ENCODE data around the gene POLR2C. TPM values are rescaled to one million over a fixed set of nuclear protein-coding genes. Genes with fewer than 3 reads are reported as not detected.
A peak's percentile ranks its signal among the peaks of the same experiment; 100 is the strongest.
"Not testable (repeated sequence)": the region's sequence is repeated elsewhere in the genome, so short reads cannot be mapped to it uniquely, and the experiment has no call there.

POLR2C gene
- 59.3 TPM for polyA plus RNA-seq (2013, experiment 1 of 2; ENCODE audit: insufficient read length)
- 54.5 TPM for polyA plus RNA-seq (2013, experiment 2 of 2; ENCODE audit: insufficient read length)

DNA sequence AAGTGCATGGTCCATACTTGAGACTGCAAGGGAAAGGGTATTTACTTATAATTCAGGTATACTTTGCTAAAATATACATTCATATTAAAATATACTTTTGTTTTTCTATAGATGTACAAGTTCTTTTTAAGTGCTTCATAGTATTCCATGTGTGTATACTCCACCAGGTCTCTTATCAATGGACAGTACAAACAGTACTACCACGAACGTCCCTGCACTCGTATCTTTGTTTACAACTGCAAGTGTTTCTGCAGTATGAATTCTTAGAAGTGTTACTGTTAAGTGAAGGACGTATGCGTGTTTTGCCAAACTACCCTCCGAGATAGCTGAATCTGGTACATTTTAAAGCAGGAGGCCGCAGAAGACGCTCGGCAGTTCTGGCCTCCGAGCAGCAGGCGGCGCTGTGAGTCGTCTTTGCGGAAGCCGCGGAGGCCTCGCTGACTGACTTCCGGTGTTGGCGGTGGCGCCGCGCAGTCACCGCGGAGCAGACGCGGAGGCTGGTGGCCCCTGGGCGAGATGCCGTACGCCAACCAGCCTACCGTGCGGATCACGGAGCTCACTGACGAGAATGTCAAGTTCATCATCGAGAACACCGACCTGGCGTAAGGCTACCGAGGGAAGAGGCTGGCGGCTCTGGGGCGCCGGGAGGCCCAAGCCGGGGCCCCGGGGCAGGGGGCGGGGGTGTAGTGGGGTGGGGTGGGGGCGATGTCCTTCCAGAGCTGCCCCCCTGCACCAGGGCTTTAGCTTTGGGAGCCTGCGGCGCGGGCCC, at the start of gene POLR2C:
Gene POLR2C, plus strand, starts transcription at position 471 of the 769 bp plus-strand sequence. Its CDS starts 46 bp downstream, at position 517.
- peak; percentile 85 for DNase-seq

DNA sequence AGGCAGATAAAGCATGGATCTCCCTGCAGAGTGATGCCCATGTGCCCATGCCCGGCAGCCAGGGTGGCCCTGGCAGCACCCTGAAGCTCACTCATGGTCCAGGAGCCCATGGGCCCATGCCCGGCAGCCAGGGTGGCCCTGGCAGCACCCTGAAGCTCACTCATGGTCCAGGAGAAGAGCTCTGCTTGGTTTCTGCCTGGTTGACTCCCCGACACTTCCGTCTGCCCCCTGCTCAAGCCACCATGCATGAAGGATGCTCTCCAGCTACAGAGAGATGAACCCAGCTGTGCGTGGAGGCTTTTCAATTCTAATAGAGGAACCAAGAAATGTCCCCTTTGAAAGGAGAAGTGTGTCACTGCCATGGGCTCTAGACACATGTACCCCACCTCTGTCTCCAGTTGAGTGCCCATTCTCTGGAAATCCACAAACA, 49.2 kb upstream of the POLR2C start:
- DNase-seq, result no peak

- DNase-seq, result no peak
These were observed 48.7 kb upstream of the POLR2C start for GRCh38 chr16:57413733-57414132.

- no peak for DNase-seq
These were observed 46.4 kb upstream of the POLR2C start for GRCh38 chr16:57416084-57416483.

DNA sequence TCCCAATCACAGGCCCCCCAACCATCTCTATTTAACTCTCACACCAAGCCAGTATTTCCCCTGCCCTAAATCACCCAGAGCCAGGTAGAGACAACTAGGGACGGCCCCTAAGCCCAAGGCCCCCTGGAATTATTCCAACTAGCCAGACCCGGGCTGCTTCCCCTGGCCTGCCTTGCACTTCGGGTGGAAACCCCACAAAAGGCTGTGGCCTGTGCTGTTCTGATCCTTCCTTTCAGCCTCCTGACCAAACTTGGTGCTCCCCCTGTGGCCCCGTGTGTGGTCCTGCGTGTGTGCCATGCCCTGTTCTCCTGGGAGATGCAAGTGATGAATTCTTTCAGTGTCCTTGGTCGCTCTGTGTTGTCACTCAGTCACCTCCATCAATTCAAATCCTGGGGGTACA, 43.0 kb upstream of the POLR2C start:
- no peak for DNase-seq

GRCh38 chr16:57422026-57422944, 40.2 kb upstream of the POLR2C start:
- peak; percentile 80 for DNase-seq

- no peak for DNase-seq
These were observed 39.3 kb upstream of the POLR2C start for GRCh38 chr16:57423152-57423551.

DNA sequence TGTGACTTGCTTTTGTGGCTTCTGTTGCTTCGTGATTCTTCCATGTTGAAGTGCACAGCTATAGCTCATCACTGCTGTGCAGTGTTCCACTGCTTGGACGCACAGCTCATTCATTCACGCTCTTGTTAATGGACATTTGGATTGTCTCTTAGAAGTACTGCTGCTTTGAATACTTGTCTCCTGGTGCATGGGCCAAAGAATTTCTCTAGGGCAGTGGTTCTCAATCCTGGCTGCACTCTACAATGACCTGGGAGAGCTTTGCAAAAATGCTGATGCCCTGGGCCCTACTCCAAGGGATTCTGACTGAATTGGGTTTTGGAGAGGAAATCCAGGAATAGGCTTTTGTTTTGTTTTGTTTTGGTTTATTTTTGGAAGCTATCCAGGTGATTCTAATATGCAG, 37.9 kb upstream of the POLR2C start:
- no peak for DNase-seq

DNA sequence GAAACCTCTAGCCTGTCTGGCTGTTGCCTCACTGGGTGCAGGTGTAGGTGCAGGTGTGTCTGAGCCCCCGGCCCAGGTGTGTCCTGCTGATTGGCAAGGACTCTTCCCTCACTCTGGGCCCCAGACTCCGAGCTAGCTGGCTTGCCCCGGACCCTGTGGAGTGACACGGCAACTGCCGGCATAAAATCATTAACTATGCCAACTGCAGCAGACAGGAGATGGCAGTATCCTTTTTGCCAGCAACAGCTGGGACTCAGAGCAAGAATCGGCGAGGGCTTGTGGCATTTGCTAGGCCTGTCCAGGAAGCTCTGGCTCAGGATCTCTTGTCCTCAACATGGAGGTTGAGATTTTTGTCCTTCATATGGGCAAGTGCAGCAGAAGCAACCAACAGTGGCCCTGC, 36.1 kb upstream of the POLR2C start:
- DNase-seq, result no peak

DNA sequence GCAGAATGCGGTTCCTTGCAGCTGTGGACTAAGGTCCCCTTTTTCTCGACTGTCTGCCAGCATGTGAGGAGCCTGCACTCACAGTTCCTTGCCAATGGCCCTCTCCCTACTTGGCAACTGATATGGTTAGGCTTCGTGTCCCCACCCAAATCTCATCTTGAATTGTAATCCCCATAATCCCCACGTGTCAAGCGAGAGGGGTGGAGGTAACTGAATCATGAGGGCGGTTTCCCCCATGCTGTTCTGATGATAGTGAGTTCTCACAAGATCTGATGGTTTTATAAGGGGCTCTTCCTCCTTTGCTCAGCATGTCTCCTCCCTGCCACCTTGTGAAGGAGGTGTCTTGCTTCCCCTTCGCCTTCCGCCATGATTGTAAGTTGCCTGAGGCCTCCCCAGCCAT, 35.2 kb upstream of the POLR2C start:
- DNase-seq, result no peak

DNA sequence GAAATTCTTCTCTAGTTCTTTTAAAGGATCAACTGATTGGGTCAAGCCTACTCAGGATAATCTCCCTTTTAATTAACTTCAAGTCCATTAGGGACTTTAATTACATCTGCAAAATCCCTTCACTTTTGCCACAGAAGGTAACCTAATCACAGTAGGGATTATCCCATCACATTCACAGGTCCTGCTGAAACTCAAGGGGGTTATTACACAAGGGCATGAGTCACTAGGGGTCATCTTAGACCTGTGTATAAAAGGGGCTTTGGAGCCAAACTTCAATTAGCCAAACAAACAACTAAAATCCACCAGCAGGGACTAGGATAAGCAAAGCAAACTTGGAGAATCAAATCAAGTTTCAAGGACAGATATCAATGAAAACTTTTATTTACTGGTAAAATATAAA, 34.7 kb upstream of the POLR2C start:
- no peak for DNase-seq

DNA sequence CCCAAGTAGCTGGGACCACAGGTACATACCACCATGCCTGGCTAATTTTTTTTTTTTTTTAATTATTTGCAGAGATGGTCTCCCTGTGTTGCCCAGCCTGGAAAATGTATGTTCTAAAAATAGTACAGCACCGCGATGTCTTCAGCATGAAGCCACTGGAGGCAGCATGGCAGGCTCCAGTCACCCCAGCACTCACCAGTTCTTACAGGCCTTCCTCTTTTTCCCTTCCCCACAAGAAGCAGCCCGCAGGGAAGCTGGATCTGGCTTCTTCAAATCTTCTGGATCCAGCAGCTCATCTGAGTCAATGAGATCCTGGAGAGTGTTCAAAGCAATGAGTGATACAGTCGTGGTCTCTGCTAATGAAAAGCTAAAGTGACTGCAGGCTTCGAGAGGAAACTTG, 31.5 kb upstream of the POLR2C start:
- no peak for DNase-seq

GRCh38 chr16:57432505-57432904, 30.0 kb upstream of the POLR2C start:
- no peak for DNase-seq

GRCh38 chr16:57432989-57433388, 29.5 kb upstream of the POLR2C start:
- DNase-seq, result no peak

- DNase-seq, result no peak
These were observed 28.5 kb upstream of the POLR2C start for GRCh38 chr16:57434003-57434402.

DNA sequence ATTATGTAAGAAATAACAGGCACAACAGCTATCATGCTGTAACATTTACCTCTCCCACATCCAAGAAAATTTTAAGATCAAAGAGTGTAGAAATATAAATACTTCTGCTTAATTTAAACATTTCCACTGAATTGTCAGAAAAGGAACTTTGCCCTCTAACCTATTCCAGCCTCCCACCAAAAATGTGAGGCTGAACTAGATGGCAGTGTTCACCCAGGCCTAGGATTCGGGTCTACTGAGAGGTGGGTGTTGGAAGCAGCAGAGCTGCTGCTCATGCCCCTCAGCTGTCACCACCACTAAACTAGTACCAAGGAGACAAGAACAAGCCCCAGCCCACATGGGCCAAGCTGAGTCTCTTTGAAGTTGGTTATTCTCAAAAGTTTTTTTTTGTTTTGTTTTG, 26.6 kb upstream of the POLR2C start:
- no peak for DNase-seq

- not testable (repeated sequence) for DNase-seq
These were observed 22.5 kb upstream of the POLR2C start for GRCh38 chr16:57439947-57440346.

DNA sequence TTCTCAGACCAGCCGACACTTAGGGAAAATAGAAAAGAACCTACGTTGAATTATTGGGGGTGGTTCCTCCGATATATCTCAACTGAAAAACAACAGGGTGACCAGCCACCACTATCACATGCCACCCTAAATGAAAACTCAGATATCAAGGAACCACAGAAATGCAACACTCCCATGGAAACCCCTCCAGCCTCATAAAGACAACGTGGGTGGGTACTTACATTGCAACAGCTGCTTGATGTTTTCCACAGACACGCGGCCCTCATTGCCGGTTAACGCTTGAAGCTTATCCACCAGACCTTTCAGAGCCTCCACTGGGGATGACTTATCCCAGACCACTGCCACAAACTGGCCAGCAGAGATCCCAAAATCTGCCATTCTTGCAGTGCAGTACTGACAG, 21.9 kb upstream of the POLR2C start:
- not testable (repeated sequence) for DNase-seq

GRCh38 chr16:57444711-57445110, 17.8 kb upstream of the POLR2C start:
- no peak for DNase-seq

GRCh38 chr16:57445510-57445909, 17.0 kb upstream of the POLR2C start:
- no peak for DNase-seq

- DNase-seq, result peak; percentile 39
These were observed 15.8 kb upstream of the POLR2C start for GRCh38 chr16:57446531-57447185.

DNA sequence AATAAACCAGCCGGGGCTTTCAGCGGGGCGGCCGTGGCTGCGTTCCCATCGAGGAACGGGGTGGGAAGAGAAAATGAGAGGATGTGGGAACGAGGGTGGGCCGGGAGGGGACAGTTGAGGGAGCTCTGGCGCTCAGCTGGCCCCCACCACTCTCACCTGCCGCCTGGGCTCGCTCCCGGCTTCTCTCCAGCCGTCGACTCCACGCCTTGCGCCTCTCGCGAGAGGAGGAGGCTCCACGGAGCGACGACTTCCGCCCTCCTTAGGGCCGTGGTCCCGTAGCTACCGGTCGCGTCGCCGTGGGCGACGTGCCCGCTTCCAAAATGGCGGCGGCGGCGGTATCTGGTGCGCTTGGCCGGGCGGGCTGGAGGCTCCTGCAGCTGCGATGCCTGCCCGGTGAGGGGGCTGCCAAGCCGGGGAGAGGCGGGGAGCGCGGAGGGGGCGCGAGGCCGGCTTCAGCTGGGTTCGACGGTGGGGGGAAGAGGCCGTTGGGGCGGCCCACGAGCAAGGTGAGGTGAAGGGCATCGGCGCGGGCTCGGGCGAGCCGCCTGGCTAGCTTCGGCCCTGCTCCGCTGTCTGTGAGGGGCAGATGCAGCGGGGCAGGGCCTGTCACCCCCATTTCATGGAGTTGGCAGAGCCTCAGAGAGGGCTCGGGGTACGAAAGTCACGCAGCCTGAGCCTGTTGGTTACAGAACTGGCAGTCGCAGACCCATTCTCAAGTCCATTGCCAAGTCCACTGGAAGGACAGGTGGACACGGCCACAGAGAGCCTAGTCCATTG, 15.1 kb upstream of the POLR2C start, which contains the start of the genes CIAPIN1 and COQ9:
Gene CIAPIN1, minus strand, starts transcription at position 200 of the 777 bp plus-strand sequence. CDS start 6,457 bp downstream, outside the sequence.
Gene COQ9, plus strand, starts transcription at position 294 of the 777 bp plus-strand sequence. Its CDS starts 27 bp downstream, at position 321.
- peak; percentile 94 for DNase-seq
